NT2/D1 (cell line): ENCODE data around the gene RHNO1.
A peak's percentile ranks its signal among the peaks of the same experiment; 100 is the strongest.

Experiments used
- DNase-seq: peaks from one replicate; pipeline ENCODE4 v3.0.0-alpha.2; 2011; ENCODE audit warnings: low read depth, low spot score
- H3K27me3 ChIP-seq: 2 replicates; pipeline ENCODE4 v1.6.0; 2011; ENCODE audit warnings: mild to moderate bottlenecking; ENCODE audit not compliant: insufficient read length, insufficient read depth
- H3K36me3 ChIP-seq: 2 replicates; pipeline ENCODE4 v1.6.1; 2011; ENCODE audit warnings: mild to moderate bottlenecking, low read length, mixed read lengths; ENCODE audit not compliant: insufficient read depth, insufficient read length
- H3K4me1 ChIP-seq: 2 replicates; pipeline ENCODE4 v1.5.1; 2011; ENCODE audit not compliant: insufficient read depth, insufficient read length
- H3K4me3 ChIP-seq: 2 replicates; pipeline ENCODE4 v1.5.1; 2011; ENCODE audit warnings: low read depth; ENCODE audit not compliant: insufficient read length
- H3K9ac ChIP-seq: 2 replicates; pipeline ENCODE4 v1.6.0; 2011; ENCODE audit warnings: low read depth; ENCODE audit not compliant: insufficient read length
- H3K9me3 ChIP-seq: 2 replicates; pipeline ENCODE4 v1.5.1; 2011; ENCODE audit warnings: mild to moderate bottlenecking, low read length; ENCODE audit not compliant: insufficient read depth
- SUZ12 ChIP-seq: IDR thresholded peaks from 2 replicates; pipeline ENCODE4 v1.6.1; 2011; ENCODE audit not compliant: insufficient read length, insufficient read depth; ENCODE audit errors: extremely low read depth
- YY1 ChIP-seq: IDR thresholded peaks from 2 replicates; pipeline ENCODE4 v1.6.1; 2011; ENCODE audit not compliant: insufficient read length, insufficient read depth
- ZNF274 ChIP-seq: IDR thresholded peaks from 2 replicates; pipeline ENCODE4 v1.6.1; 2011; ENCODE audit warnings: mild to moderate bottlenecking, low read depth, low read length

RHNO1 gene

DNA sequence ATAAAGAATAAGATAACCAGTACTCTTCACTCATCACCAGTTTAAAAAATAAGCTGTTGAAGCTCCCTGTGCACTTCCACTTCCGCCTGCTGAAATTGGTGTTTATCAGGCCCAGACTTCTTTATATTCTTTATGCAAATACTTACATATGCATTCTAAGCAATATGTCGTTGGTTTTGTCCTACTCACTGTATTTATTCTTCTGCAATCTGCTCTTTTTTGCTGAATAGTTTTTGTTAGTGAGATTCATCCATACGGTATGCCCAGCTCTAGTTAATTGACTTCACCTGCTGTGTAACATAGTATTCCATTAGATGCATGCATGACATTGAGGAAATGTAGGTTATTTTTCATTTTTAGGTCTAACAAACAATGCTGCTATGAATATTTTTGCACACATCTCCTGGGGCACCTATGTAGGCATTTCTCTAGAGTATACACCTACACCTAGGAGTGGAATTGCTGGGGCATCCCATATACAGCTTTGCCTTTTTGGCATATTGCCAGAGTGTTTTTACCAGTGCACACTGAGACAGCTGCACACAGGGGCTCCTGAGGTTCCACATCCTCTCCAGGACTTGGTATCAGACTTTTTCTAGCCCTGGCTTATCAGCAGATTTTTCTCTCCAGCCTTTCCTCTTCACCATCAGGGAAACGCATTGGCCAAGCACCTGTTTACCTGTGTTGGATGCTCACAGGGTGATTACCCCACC, 41.2 kb upstream of the RHNO1 start:
- Histone ChIP-seq H3K27me3 (no peaks in the 10 kb centered on the region), H3K4me3 (no peak overlapping the region), H3K36me3 (peaks cover 58% of the 10 kb centered on the region), H3K9me3 (no peaks in the 10 kb centered on the region), H3K9ac (no peak overlapping the region), H3K4me1 (peaks cover 23% of the 10 kb centered on the region)
- TF ChIP-seq YY1 (no peak), ZNF274 (no peak), SUZ12 (no peak)
- DNase-seq = no peak

DNA sequence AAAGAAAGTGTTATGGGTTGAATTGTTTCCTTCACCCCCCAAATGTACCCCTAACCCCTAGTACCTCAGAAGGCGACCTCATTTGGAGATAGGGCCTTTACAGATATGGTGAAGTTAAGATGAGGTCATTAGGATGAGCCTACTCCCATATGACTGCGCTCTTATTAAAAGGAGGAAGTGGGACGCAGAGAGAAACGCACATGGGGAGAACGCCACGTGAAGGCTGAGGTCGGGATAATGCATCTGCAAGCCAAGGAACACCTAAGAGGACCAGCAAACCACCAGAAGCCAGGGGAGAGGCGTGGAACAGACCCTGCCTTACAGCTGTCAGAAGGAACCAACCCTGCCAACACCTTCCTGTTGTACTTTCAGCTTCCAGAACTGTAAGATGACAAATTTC, 40.4 kb upstream of the RHNO1 start:
- TF ChIP-seq YY1 (no peak), ZNF274 (no peak), SUZ12 (no peak)
- Histone ChIP-seq H3K36me3 (peaks cover 57% of the 10 kb centered on the region), H3K9ac (no peak overlapping the region), H3K4me3 (no peak overlapping the region), H3K9me3 (no peaks in the 10 kb centered on the region), H3K27me3 (no peaks in the 10 kb centered on the region), H3K4me1 (peaks cover 25% of the 10 kb centered on the region)
- no peak for DNase-seq

DNA sequence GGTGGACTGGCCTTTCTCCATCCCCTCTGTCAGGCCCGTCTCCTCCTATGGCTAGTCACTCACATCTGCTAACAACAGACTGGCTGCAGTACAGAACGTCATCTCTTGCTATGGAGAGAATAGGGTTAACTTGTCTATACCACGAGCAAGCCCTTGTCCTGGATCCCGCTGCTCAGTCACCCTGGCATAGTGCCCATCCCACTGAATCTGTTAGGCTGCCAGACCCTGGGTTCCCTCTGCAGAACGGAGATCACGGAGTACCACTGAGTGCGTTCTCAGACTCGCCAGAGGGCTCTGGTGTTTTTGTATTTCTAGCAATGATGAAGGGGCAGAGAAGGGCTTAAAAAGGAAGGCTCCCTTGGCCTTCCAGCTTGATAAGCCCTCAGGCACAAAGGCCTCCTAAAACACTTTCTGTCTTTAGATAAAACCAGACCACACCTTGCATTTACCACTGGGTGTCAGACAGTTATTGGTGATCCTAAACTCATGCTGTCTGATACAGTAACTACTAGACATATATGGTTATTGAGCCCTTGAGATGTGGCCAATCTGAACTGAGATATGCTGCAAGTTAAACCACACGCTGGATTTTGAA, 35.9 kb upstream of the RHNO1 start:
- DNase-seq = no peak
- Histone ChIP-seq H3K27me3 (no peaks in the 10 kb centered on the region), H3K4me1 (peaks cover 14% of the 10 kb centered on the region), H3K4me3 (no peak overlapping the region), H3K9ac (no peak overlapping the region), H3K9me3 (no peaks in the 10 kb centered on the region), H3K36me3 (peaks cover 52% of the 10 kb centered on the region)
- TF ChIP-seq ZNF274 (no peak), YY1 (no peak), SUZ12 (no peak)

DNA sequence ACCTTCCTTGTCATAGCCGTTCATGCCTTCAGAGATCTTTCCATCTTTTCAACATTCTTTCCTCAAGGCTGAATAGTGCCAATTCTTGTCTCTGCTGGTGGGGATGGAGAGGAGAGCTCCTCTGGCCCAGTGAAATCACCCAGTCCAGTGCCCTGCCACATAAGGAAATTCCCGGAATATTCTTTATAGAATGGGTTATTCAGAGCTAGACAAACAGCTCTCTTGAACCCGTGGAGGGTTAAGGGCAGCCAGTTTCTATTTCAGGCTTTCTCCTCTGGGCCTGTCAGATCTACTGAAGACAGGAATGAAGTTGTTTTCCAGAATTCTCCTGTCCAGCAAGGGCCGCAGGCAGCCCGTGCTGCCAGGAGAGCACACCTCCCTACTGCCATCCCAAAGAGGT, 34.1 kb upstream of the RHNO1 start:
- H3K36me3 ChIP-seq = peaks cover 41% of the 10 kb centered on the region
- H3K9me3 ChIP-seq = no peaks in the 10 kb centered on the region
- no peak overlapping the region for H3K9ac ChIP-seq
- no peaks in the 10 kb centered on the region for H3K27me3 ChIP-seq
- TF ChIP-seq ZNF274 (no peak), SUZ12 (no peak), YY1 (no peak)
- DNase-seq = no peak
- no peak overlapping the region for H3K4me3 ChIP-seq
- H3K4me1 ChIP-seq = peaks cover 19% of the 10 kb centered on the region

DNA sequence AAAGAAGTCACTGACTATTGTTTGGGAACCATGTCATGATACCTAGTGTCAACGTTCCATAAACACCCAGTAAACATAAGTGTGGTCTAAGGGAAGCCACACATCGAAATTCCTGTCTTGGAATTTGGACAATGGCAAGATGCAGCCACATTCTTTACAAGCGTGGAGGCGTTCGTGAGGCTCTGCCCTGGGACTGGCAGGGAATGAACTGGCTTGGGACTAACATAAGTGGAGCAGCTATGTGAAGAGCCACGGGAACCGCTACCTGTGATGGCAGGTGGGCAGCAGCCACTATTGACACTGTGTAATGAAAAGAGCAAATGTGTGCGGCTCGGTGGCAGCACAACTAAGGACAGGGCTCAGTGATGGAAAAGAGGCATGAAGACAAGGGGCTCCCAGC, 32.2 kb upstream of the RHNO1 start:
- peaks cover 36% of the 10 kb centered on the region for H3K4me1 ChIP-seq
- DNase-seq = no peak
- H3K36me3 ChIP-seq = peaks cover 28% of the 10 kb centered on the region
- no peaks in the 10 kb centered on the region for H3K9me3 ChIP-seq
- TF ChIP-seq YY1 = no peak
- TF ChIP-seq SUZ12 = no peak
- TF ChIP-seq ZNF274 = no peak
- H3K27me3 ChIP-seq = no peaks in the 10 kb centered on the region
- H3K4me3 ChIP-seq = no peak overlapping the region
- H3K9ac ChIP-seq = no peak overlapping the region

DNA sequence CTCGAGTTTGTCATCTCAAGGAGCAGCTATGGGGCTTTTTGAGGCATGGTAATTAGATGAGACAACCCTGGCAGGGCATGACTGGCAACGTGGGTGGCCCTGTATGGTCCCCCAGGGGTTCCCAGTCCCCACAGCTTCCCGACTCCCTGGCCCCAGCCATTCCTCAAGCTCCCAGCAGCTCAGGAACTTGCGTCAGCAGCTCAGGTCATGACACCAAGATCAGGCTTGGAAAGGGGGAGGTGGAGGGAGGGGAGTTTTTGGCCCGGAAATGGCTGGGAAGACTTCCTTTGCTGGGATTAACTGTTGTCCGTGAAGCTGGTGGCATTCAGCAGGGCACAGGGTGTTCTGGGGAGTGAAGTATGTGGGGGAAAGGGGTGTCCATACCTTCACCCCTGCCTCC, 31.7 kb upstream of the RHNO1 start:
- Histone ChIP-seq H3K4me3 (no peak overlapping the region), H3K9me3 (no peaks in the 10 kb centered on the region), H3K36me3 (peaks cover 25% of the 10 kb centered on the region), H3K27me3 (no peaks in the 10 kb centered on the region), H3K9ac (peak overlapping the region; percentile 38), H3K4me1 (peaks cover 36% of the 10 kb centered on the region)
- DNase-seq = no peak
- no peak for TF ChIP-seq YY1
- no peak for TF ChIP-seq ZNF274
- TF ChIP-seq SUZ12 = no peak

DNA sequence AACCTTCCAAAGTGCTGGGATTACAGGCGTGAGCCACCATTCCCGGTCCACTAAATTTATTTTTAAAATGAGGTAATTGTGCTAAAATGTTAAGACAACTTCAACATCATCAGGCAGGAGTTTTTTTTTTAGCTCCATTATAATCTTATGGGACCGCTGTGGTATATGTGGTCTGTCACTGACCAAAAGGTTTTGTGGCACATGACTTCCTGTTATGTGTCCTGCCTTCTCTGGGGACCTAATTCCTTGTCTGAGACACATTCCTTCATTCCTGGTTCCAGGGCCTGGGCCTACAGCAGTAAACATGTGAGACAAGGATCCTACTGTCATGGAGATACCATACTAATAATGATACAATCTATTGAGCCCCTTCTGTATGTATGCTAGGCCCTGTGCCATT, 25.1 kb upstream of the RHNO1 start:
- no peak overlapping the region for H3K4me3 ChIP-seq
- H3K27me3 ChIP-seq = no peaks in the 10 kb centered on the region
- H3K9me3 ChIP-seq = no peaks in the 10 kb centered on the region
- H3K36me3 ChIP-seq = peaks cover 11% of the 10 kb centered on the region
- peaks cover 25% of the 10 kb centered on the region for H3K4me1 ChIP-seq
- no peak for DNase-seq
- TF ChIP-seq SUZ12 (no peak), ZNF274 (no peak), YY1 (no peak)
- H3K9ac ChIP-seq = no peak overlapping the region
